ENCODE measurements around the gene SIGLEC12.
"Not testable (repeated sequence)": the region's sequence is repeated elsewhere in the genome, so short reads cannot be mapped to it uniquely, and the experiment has no call there.

SIGLEC12 gene

DNA sequence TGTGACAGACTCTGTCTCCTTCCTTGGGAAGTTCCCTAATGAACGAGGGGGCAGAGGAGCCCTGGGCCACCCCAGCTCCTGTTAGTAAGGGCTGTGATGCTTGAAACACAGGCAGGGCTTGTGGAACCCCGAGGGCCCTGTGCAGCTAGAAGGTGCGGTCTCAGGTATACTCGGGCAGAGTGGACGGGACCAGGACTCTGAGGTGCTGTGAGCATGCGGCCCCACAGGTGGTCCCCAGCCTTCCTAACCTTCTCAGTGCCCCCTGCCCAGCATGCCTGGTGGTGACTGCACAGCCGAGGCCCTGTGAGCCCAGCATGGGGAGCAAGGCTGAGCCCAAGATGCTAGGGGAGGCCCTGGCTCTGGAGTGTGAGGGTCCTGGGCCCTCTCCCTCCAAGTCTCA is 39.3 kb downstream of the SIGLEC12 start:
- H3K4me1 Mint-ChIP-seq (ENCODE audit: low read depth) = peaks cover 37% of the 10 kb centered on the region
- H3K36me3 Mint-ChIP-seq (ENCODE audit: low read depth) = no peaks in the 10 kb centered on the region

GRCh38 chr19:51461723-51462161 is 39.9 kb downstream of the SIGLEC12 start:
- Mint-ChIP-seq H3K27me3 (peaks cover 72% of the 10 kb centered on the region), H3K27ac (no peak overlapping the region), H3K4me3 (no peak overlapping the region), H3K36me3 (ENCODE audit: low read depth) (no peaks in the 10 kb centered on the region), H3K4me1 (ENCODE audit: low read depth) (peaks cover 32% of the 10 kb centered on the region), H3K9me3 (peaks cover 2% of the 10 kb centered on the region)
- no peak for DNase-seq

More for the DNA sequence above, 39.3 kb downstream of the SIGLEC12 start:
- Mint-ChIP-seq H3K4me3 (no peak overlapping the region), H3K9me3 (peaks cover 2% of the 10 kb centered on the region), H3K27ac (no peak overlapping the region), H3K27me3 (peaks cover 75% of the 10 kb centered on the region)
- peak; percentile 29 for DNase-seq

GRCh38 chr19:51460164-51460992 is 41.2 kb downstream of the SIGLEC12 start:
- peaks cover 22% of the 10 kb centered on the region for H3K4me1 Mint-ChIP-seq (ENCODE audit: low read depth)
- peaks cover 2% of the 10 kb centered on the region for H3K9me3 Mint-ChIP-seq
- H3K36me3 Mint-ChIP-seq (ENCODE audit: low read depth) = no peaks in the 10 kb centered on the region
- DNase-seq = peak; percentile 26
- no peak overlapping the region for H3K27ac Mint-ChIP-seq
- no peak overlapping the region for H3K4me3 Mint-ChIP-seq
- peaks cover 66% of the 10 kb centered on the region for H3K27me3 Mint-ChIP-seq

- peaks cover 16% of the 10 kb centered on the region for H3K4me1 Mint-ChIP-seq (ENCODE audit: low read depth)
- no peak overlapping the region for H3K4me3 Mint-ChIP-seq
- H3K27me3 Mint-ChIP-seq = peaks cover 56% of the 10 kb centered on the region
- H3K9me3 Mint-ChIP-seq = no peaks in the 10 kb centered on the region
- DNase-seq = peak; percentile 19
- no peak overlapping the region for H3K27ac Mint-ChIP-seq
- no peaks in the 10 kb centered on the region for H3K36me3 Mint-ChIP-seq (ENCODE audit: low read depth)
Observed at GRCh38 chr19:51458899-51459505, 42.6 kb downstream of the SIGLEC12 start.

- peaks cover 51% of the 10 kb centered on the region for H3K27me3 Mint-ChIP-seq
- H3K27ac Mint-ChIP-seq = no peak within 1 kb of the TSS
- no peak within 1 kb of the TSS for H3K4me3 Mint-ChIP-seq
- DNase-seq = peak; percentile 22
- H3K4me1 Mint-ChIP-seq (ENCODE audit: low read depth) = peaks cover 11% of the 10 kb centered on the region
- no peaks in the 10 kb centered on the region for H3K9me3 Mint-ChIP-seq
- no peaks in the 10 kb centered on the region for H3K36me3 Mint-ChIP-seq (ENCODE audit: low read depth)
Observed at GRCh38 chr19:51458051-51458645, 43.5 kb downstream of the SIGLEC12 start, which contains the start of gene SIGLEC8. TSS of gene SIGLEC8 (minus strand) at chr19:51458454. CDS start at chr19:51458387, 67 bp downstream.

DNA sequence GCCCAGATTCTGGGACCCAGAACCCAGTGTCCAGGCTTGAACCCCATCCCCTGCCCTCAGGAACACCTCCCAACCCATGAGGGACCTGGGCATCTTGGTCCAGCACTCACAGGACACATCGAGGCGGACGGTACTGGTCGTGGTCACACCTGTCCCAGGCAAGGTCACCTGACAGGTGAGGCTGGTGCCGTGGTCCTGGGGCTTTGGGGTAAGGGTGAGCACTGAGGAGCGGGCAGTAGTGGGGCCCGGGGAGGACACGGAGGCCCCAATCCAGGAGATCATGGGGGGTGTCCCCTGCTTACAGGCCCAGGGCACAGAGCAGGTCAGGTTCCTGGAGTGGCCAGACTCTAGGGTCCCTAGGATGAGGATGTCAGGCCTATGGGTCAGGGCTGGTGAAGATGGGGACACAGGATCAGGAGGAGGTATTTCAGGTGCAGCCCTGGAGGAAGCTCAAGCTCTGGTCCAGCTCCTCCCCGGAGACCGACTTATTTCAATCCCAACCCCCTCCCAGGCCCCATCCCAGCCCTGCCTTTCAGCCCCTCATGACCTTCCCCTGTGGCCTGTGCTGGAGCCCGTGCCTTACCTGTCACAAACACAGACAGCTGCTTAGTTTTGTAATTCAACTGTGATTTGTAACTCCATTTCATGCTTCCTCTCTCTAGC is 44.1 kb downstream of the SIGLEC12 start:
- H3K4me1 Mint-ChIP-seq (ENCODE audit: low read depth) = peaks cover 7% of the 10 kb centered on the region
- H3K9me3 Mint-ChIP-seq = no peaks in the 10 kb centered on the region
- no peak overlapping the region for H3K27ac Mint-ChIP-seq
- no peaks in the 10 kb centered on the region for H3K36me3 Mint-ChIP-seq (ENCODE audit: low read depth)
- DNase-seq = peak; percentile 17
- H3K27me3 Mint-ChIP-seq = peaks cover 44% of the 10 kb centered on the region
- no peak overlapping the region for H3K4me3 Mint-ChIP-seq

DNA sequence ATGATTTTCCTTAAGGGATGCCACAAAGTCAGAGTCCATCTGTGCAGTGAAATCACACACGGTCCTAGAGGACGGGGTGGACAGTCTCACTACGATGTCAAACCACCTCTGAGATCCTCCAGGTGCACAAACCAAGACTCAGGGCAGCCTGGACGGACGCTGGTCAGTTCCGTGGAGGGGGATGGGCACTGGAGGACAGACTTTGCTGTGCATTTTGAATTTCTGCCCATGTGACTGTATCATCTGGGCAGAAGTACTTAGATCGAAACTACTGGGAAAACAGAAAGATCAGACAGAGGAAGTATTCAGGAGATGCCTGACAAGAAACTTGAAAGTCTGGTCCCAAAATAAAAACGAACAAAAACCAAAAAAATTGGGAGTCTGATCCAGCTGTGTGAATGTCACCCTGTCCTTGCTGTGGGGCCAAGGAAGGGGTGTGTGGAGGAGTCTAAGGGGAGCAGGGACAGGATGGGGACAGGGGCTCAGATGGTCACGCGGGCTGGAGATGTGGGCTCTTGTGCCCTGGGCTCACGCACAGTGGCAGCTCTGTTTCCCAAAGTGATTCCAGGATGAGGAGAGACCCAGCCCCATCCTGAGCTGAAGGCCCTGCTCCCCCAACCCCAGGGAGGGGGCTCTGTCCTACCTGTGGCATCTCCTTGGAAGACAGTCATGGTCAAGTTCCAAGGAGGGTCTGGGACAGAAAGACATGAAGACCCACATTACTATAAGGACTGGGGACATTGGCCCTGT is 44.9 kb downstream of the SIGLEC12 start:
- H3K9me3 Mint-ChIP-seq = peaks cover 2% of the 10 kb centered on the region
- H3K4me1 Mint-ChIP-seq (ENCODE audit: low read depth) = peaks cover 7% of the 10 kb centered on the region
- peaks cover 5% of the 10 kb centered on the region for H3K36me3 Mint-ChIP-seq (ENCODE audit: low read depth)
- peaks cover 38% of the 10 kb centered on the region for H3K27me3 Mint-ChIP-seq
- peak; percentile 22 for DNase-seq
- no peak overlapping the region for H3K27ac Mint-ChIP-seq
- no peak overlapping the region for H3K4me3 Mint-ChIP-seq

DNA sequence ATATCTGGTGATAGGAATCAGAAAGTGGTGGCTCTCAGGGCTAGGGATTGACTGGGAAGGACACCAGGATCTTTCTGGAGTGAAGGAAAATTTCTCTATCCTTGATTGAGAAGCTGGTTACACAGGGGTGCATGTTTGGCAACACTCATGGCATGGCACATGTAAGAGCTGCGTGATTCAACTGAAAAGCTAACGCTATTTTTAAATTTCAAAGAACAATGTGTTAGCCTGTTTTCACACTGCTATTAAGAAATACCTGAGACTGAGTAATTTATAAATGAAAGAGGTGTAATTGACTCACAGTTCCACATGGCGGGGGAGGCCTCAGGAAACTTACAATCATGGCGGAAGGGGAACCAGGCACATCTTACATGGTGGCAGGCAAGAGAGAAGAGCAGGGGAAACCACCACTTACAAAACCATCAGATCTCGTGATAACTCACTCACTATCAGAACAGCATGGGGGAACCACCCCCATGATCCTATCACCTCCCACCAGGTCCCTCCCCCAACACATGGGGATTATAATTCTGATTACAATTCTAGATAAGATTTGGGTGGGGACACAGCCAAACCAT is 50.8 kb downstream of the SIGLEC12 start:
- Mint-ChIP-seq H3K9me3 (peaks cover 29% of the 10 kb centered on the region), H3K36me3 (ENCODE audit: low read depth) (peaks cover 33% of the 10 kb centered on the region), H3K4me3 (no peak overlapping the region), H3K27ac (peak overlapping the region; percentile 82), H3K4me1 (ENCODE audit: low read depth) (peaks cover 47% of the 10 kb centered on the region), H3K27me3 (peaks cover 2% of the 10 kb centered on the region)
- peak; percentile 51 for DNase-seq

DNA sequence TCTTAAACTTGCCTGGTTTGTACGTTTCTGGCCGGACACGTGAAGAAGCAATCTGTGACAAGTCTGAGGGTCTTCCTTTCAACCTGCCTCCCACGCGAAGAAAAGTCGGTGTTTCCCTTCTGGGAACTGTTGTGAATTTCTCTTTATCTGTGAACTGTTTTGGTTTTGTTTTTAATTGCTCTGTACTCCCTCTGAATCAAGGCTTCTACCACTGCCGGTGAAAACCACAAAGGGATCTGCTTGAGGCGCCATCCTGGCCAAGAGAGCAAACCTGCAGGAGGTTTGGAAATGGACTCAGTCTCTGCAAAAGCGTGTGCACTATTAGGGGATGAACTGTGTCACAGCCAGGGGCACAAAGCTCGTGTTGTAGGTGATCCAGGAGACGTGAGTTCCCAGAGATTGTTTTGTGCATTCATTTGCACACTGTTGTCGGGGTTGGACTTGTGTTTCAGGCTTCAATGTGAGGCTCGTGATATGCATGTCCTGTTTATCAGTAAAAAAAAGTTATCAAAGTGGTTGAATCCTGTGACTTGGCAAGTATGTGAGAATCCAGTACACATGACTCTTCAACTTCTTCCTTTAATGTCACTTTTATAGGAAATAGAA is 53.1 kb downstream of the SIGLEC12 start:
- Mint-ChIP-seq H3K4me1 (ENCODE audit: low read depth) (peaks cover 63% of the 10 kb centered on the region), H3K9me3 (peaks cover 34% of the 10 kb centered on the region), H3K36me3 (ENCODE audit: low read depth) (peaks cover 33% of the 10 kb centered on the region), H3K27me3 (peaks cover 2% of the 10 kb centered on the region), H3K27ac (peak overlapping the region; percentile 87), H3K4me3 (peak overlapping the region; percentile 60)
- peak; percentile 58 for DNase-seq

- Mint-ChIP-seq H3K4me3 (peak overlapping the region; percentile 60), H3K4me1 (ENCODE audit: low read depth) (peaks cover 68% of the 10 kb centered on the region), H3K27ac (peak overlapping the region; percentile 87), H3K9me3 (peaks cover 35% of the 10 kb centered on the region), H3K27me3 (peaks cover 2% of the 10 kb centered on the region), H3K36me3 (ENCODE audit: low read depth) (peaks cover 36% of the 10 kb centered on the region)
- no peak for DNase-seq
Observed at GRCh38 chr19:51448011-51448410, 53.6 kb downstream of the SIGLEC12 start.

DNA sequence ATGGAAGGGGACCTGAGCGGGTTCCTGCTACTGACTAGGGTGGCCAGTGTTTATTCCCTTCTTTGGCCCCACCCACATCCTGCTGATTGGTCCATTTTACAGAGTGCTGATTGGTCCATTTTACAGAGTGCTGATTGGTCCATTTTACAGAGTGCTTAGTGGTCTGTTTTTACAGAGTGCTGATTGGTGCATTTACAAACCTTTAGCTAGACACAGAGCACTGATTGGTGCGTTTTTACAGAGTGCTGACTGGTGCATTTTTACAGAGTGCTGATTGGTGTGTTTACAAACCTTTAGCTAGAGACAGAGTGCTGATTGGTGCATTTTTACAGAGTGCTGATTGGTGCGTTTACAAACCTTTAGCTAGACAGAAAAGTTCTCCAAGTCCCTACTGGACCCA is 54.1 kb downstream of the SIGLEC12 start:
- Mint-ChIP-seq H3K4me1 (ENCODE audit: low read depth) (peaks cover 74% of the 10 kb centered on the region), H3K36me3 (ENCODE audit: low read depth) (peaks cover 38% of the 10 kb centered on the region), H3K27ac (peak overlapping the region; percentile 87), H3K9me3 (peaks cover 36% of the 10 kb centered on the region)
- not testable (repeated sequence) for DNase-seq, H3K27me3 Mint-ChIP-seq, H3K4me3 Mint-ChIP-seq

GRCh38 chr19:51441410-51442390 is 59.9 kb downstream of the SIGLEC12 start:
- H3K4me3 Mint-ChIP-seq = peak overlapping the region; percentile 79
- H3K27me3 Mint-ChIP-seq = peaks cover 6% of the 10 kb centered on the region
- H3K9me3 Mint-ChIP-seq = peaks cover 14% of the 10 kb centered on the region
- H3K36me3 Mint-ChIP-seq (ENCODE audit: low read depth) = peaks cover 5% of the 10 kb centered on the region
- peak; percentile 87 for DNase-seq
- peak overlapping the region; percentile 97 for H3K27ac Mint-ChIP-seq
- H3K4me1 Mint-ChIP-seq (ENCODE audit: low read depth) = peaks cover 79% of the 10 kb centered on the region
